ENCODE data around the gene MYOT.

GRCh38 chr5:137870647-137871339 is 3.1 kb downstream of the MYOT start:
- TF ChIP-seq EZH2 (IDR thresholded peaks at IDR 0.05) (no peak), POLR2AphosphoS5 (IDR thresholded peaks at IDR 0.05; ENCODE audit: borderline replicate concordance, low read depth, low read length) (no peak), FOXP2 (optimal IDR thresholded peaks at IDR 0.05; ENCODE audit: control extremely low read depth, extremely low read length, insufficient read depth) (no peak)
